Nephron (organoid): Measurements from ENCODE around the gene ARHGAP20.
A peak's percentile ranks its signal among the peaks of the same experiment; 100 is the strongest.

ENCODE experiments used
- H3K27ac Mint-ChIP-seq, 3 experiments: 2 replicates each; pipeline ENCODE4 v1.8.0; 2020; ENCODE audit warnings: mixed read lengths in 3 of 3, mild to moderate bottlenecking in 2 of 3, moderate library complexity in 1 of 3
- H3K27me3 Mint-ChIP-seq: 2 replicates; pipeline ENCODE4 v1.8.0; 2021; ENCODE audit warnings: low read depth, mild to moderate bottlenecking, moderate library complexity, mixed read lengths
- H3K36me3 Mint-ChIP-seq: 2 replicates; pipeline ENCODE4 v1.8.0; 2020; ENCODE audit warnings: low read depth, mixed read lengths
- H3K4me1 Mint-ChIP-seq: 2 replicates; pipeline ENCODE4 v1.8.0; 2020; ENCODE audit warnings: mixed read lengths
- H3K4me3 Mint-ChIP-seq, 3 experiments: 2 replicates each; pipeline ENCODE4 v1.8.0; 2020; ENCODE audit warnings: mild to moderate bottlenecking in 3 of 3, mixed read lengths in 3 of 3, moderate library complexity in 2 of 3
- H3K9me3 Mint-ChIP-seq: 2 replicates; pipeline ENCODE4 v1.8.0; 2020; ENCODE audit warnings: mixed read lengths
- TF ChIP-seq, protein P1 (sequence below), 3 experiments: fragments of 200-600 bp; sonication (generic); IDR thresholded peaks; one replicate each; pipeline ENCODE4 v1.5.0; 2021; ENCODE audit warnings: antibody characterized with exemption in 3 of 3; ENCODE audit not compliant: unreplicated experiment in 3 of 3

The ARHGAP20 gene

DNA sequence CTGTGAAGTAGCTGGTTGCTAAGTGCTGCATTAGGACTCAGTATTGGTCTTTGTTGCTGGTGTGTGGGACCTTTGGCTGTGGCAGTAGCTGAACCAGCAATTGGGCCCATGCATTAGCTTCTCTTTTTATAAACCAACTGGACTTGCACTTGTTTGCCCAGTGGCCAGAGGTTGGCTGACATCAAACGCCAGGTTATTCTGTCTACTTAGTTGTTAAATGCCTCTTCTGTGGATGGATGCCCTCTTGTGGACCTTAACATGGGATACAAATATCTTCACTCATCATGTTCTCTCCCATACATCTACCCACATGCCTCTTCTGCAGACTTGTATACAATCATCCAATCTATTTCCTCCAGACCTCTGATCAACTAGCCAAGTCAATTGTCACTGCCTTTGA lies 26.4 kb upstream of the ARHGAP20 start:
- H3K36me3 Mint-ChIP-seq, result no peaks in the 10 kb centered on the region
- no peaks in the 10 kb centered on the region for H3K27me3 Mint-ChIP-seq
- H3K4me3 Mint-ChIP-seq, result no peak overlapping the region
- no peak overlapping the region for H3K27ac Mint-ChIP-seq
- H3K9me3 Mint-ChIP-seq, result no peaks in the 10 kb centered on the region
- TF ChIP-seq, protein P1, sequence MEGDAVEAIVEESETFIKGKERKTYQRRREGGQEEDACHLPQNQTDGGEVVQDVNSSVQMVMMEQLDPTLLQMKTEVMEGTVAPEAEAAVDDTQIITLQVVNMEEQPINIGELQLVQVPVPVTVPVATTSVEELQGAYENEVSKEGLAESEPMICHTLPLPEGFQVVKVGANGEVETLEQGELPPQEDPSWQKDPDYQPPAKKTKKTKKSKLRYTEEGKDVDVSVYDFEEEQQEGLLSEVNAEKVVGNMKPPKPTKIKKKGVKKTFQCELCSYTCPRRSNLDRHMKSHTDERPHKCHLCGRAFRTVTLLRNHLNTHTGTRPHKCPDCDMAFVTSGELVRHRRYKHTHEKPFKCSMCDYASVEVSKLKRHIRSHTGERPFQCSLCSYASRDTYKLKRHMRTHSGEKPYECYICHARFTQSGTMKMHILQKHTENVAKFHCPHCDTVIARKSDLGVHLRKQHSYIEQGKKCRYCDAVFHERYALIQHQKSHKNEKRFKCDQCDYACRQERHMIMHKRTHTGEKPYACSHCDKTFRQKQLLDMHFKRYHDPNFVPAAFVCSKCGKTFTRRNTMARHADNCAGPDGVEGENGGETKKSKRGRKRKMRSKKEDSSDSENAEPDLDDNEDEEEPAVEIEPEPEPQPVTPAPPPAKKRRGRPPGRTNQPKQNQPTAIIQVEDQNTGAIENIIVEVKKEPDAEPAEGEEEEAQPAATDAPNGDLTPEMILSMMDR (IDR thresholded peaks at IDR 0.05; ENCODE audit: unreplicated experiment in 3 of 3), result no peak
- H3K4me1 Mint-ChIP-seq, result peaks cover 16% of the 10 kb centered on the region

GRCh38 chr11:110737593-110737992 lies 25.4 kb upstream of the ARHGAP20 start:
- H3K27me3 Mint-ChIP-seq, result no peaks in the 10 kb centered on the region
- H3K4me3 Mint-ChIP-seq, result no peak overlapping the region
- H3K27ac Mint-ChIP-seq, result peak overlapping the region in 1 of 3 experiments; percentile 49
- H3K9me3 Mint-ChIP-seq, result no peaks in the 10 kb centered on the region
- H3K36me3 Mint-ChIP-seq, result no peaks in the 10 kb centered on the region
- peaks cover 16% of the 10 kb centered on the region for H3K4me1 Mint-ChIP-seq
- TF ChIP-seq, protein P1 (IDR thresholded peaks at IDR 0.05; ENCODE audit: unreplicated experiment in 3 of 3), result no peak

DNA sequence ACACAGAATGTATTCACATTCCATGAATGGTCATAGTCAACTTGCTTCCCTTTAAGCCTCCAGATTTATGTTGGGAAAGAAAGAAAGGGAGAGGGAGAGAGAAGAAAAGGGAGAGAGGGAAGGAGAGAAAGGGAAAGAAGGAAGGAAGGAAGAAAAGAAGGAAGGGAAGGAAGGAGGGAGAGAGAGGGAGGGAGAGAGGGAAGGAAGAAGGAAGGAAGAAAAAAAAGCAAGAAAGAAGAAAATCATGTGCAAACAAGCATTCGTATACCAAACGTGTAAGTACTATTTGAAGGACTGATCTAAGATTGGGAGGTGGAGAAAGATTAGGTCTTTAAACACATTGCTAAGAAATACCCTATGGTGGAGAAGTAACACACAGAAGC lies 23.9 kb upstream of the ARHGAP20 start:
- Mint-ChIP-seq H3K27me3 (no peaks in the 10 kb centered on the region), H3K9me3 (no peaks in the 10 kb centered on the region), H3K27ac (peak overlapping the region; percentile 77 to 93 (median 92)), H3K4me1 (peaks cover 16% of the 10 kb centered on the region), H3K36me3 (no peaks in the 10 kb centered on the region), H3K4me3 (no peak overlapping the region)
- TF ChIP-seq, protein P1 (IDR thresholded peaks at IDR 0.05; ENCODE audit: unreplicated experiment in 3 of 3), result no peak

- peak overlapping the region; percentile 77 to 93 (median 92) for H3K27ac Mint-ChIP-seq
- no peak overlapping the region for H3K4me3 Mint-ChIP-seq
- no peaks in the 10 kb centered on the region for H3K36me3 Mint-ChIP-seq
- TF ChIP-seq, protein P1 (IDR thresholded peaks at IDR 0.05; ENCODE audit: unreplicated experiment in 3 of 3), result no peak
- H3K27me3 Mint-ChIP-seq, result no peaks in the 10 kb centered on the region
- H3K4me1 Mint-ChIP-seq, result peaks cover 16% of the 10 kb centered on the region
- H3K9me3 Mint-ChIP-seq, result no peaks in the 10 kb centered on the region
These were observed 23.4 kb upstream of the ARHGAP20 start for GRCh38 chr11:110735455-110736170.

DNA sequence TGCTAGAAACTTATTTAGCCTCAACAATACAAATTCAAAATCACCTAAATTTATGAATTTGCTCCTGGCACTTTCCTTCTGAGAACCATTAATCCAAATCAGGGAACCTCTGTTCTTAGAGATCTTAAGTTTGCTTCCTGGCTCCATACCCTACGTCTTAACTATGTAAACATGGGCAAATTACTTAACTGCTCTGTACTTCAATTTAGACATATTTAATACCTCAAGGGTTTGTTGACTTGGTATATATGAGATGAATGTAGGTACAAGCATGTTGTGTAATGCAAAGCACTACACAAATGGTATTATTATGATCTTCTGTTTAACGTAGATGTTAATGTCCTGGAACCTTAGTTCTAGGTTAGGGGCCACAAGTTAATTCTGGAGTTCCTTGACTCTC lies 22.6 kb upstream of the ARHGAP20 start:
- Mint-ChIP-seq H3K4me3 (no peak overlapping the region), H3K36me3 (no peaks in the 10 kb centered on the region), H3K4me1 (peaks cover 16% of the 10 kb centered on the region), H3K27me3 (no peaks in the 10 kb centered on the region), H3K27ac (peak overlapping the region; percentile 77 to 93 (median 92)), H3K9me3 (no peaks in the 10 kb centered on the region)
- TF ChIP-seq, protein P1 (IDR thresholded peaks at IDR 0.05; ENCODE audit: unreplicated experiment in 3 of 3), result no peak

- no peak overlapping the region for H3K27ac Mint-ChIP-seq
- H3K27me3 Mint-ChIP-seq, result no peaks in the 10 kb centered on the region
- TF ChIP-seq, protein P1 (IDR thresholded peaks at IDR 0.05; ENCODE audit: unreplicated experiment in 3 of 3), result no peak
- H3K4me3 Mint-ChIP-seq, result no peak overlapping the region
- peaks cover 15% of the 10 kb centered on the region for H3K9me3 Mint-ChIP-seq
- no peaks in the 10 kb centered on the region for H3K36me3 Mint-ChIP-seq
- H3K4me1 Mint-ChIP-seq, result peaks cover 10% of the 10 kb centered on the region
These were observed 18.5 kb upstream of the ARHGAP20 start for GRCh38 chr11:110730773-110731172.
